Endothelial cell of umbilical vein (primary cell): ENCODE data around the gene C1orf226. TPM values are rescaled to one million over a fixed set of nuclear protein-coding genes. Genes with fewer than 3 reads are reported as not detected.

ENCODE experiments used
- BruUV-seq: library from RNA; stranded (reverse); fragments of 400-500 nt; replicated peaks from 2 replicates; lab custom pipeline; 2021; lab: Mats Ljungman, UMichigan
- CTCF ChIA-PET: fragments of 300-600, 350-600 bp; sonication (Branson Sonifier 250); formaldehyde crosslinking; loops from one replicate; lab custom pipeline; 2021; ENCODE audit warnings: antibody characterized with exemption, inconsistent platforms; lab: Charles Lee
- POLR2A ChIA-PET: fragments of 300-600, 350-600 bp; sonication (Branson Sonifier 250); formaldehyde crosslinking; loops from one replicate; lab custom pipeline; 2021; ENCODE audit warnings: antibody characterized with exemption, inconsistent platforms; lab: Charles Lee
- DNase-seq: peaks from one replicate; pipeline ENCODE4 v3.0.0-alpha.2; 2011; ENCODE audit warnings: low read depth, low spot score
- FAIRE-seq: peaks from 2 replicates; lab custom pipeline; 2011; peaks lifted over from hg19 to GRCh38; lab: Jason Lieb, UNC
- H2AFZ ChIP-seq: 2 replicates; pipeline ENCODE4 v1.6.0; 2012; ENCODE audit warnings: low read depth, low read length, control low read depth, inconsistent platforms
- H3K27ac ChIP-seq: 2 replicates; pipeline ENCODE4 v1.5.1; 2011; ENCODE audit warnings: low read depth, mild to moderate bottlenecking, control low read depth, low read length, moderate library complexity; ENCODE audit not compliant: insufficient read depth
- H3K27me3 ChIP-seq, 2 experiments: 2 replicates each; pipeline versions ENCODE4 v1.6.0 to v1.6.1; 2011; ENCODE audit warnings: low read length in 2 of 2, mixed read lengths in 1 of 2; ENCODE audit not compliant: control insufficient read depth in 2 of 2, insufficient read depth in 2 of 2
- H3K36me3 ChIP-seq, 2 experiments: 2 replicates in 1 of 2; 3 replicates in 1 of 2; pipeline ENCODE4 v1.5.1; 2011; ENCODE audit warnings: low read length in 2 of 2, mild to moderate bottlenecking in 1 of 2, moderate library complexity in 1 of 2; ENCODE audit not compliant: control insufficient read depth in 2 of 2, insufficient read depth in 2 of 2; ENCODE audit errors: extremely low read depth in 1 of 2
- H3K4me1 ChIP-seq: 3 replicates; pipeline ENCODE4 v1.5.1; 2011; ENCODE audit warnings: mild to moderate bottlenecking, low read length; ENCODE audit not compliant: control insufficient read depth, insufficient read depth; ENCODE audit errors: extremely low read depth
- H3K4me2 ChIP-seq: 2 replicates; pipeline ENCODE4 v1.6.1; 2011; ENCODE audit warnings: low read length, control low read depth, mixed read lengths; ENCODE audit not compliant: insufficient read depth
- H3K4me3 ChIP-seq, 3 experiments: fragments of 200-600 bp in 1 of 3; sonication (generic), shearing (Covaris generic) in 1 of 3; replicated peaks in 1 of 3; 2 replicates each; pipeline ENCODE4 v1.5.1; 2011 to 2016; ENCODE audit warnings: control low read depth in 3 of 3, low read length in 3 of 3, mild to moderate bottlenecking in 2 of 3, inconsistent platforms in 1 of 3, low read depth in 1 of 3, moderate library complexity in 1 of 3; ENCODE audit not compliant: insufficient read depth in 1 of 3
- H3K79me2 ChIP-seq: 2 replicates; pipeline ENCODE4 v1.6.0; 2012; ENCODE audit warnings: low read length, inconsistent platforms; ENCODE audit not compliant: control insufficient read depth, insufficient read depth
- H3K9ac ChIP-seq: replicated peaks from 2 replicates; pipeline ENCODE3; 2011; ENCODE audit warnings: low read length, control low read depth; ENCODE audit not compliant: insufficient read depth; ENCODE audit errors: extremely low read depth
- H3K9me1 ChIP-seq: replicated peaks from 3 replicates; pipeline ENCODE4 v1.6.0; 2011; ENCODE audit warnings: mild to moderate bottlenecking, low read length; ENCODE audit not compliant: control insufficient read depth, insufficient read depth; ENCODE audit errors: extremely low read depth
- H3K9me3 ChIP-seq: replicated peaks from 2 replicates; pipeline ENCODE4 v1.5.1; 2012; ENCODE audit warnings: low read length, inconsistent platforms; ENCODE audit not compliant: control insufficient read depth, insufficient read depth
- H4K20me1 ChIP-seq: replicated peaks from 2 replicates; pipeline ENCODE3; 2011; ENCODE audit warnings: mild to moderate bottlenecking, low read length; ENCODE audit not compliant: control insufficient read depth, insufficient read depth; ENCODE audit errors: extremely low read depth
- CTCF ChIP-seq, 2 donors: IDR thresholded peaks; 1 replicate in 1 of 2; 2 replicates in 1 of 2; pipeline ENCODE4 v1.5.1; 2011; ENCODE audit warnings: low read length in 2 of 2, mild to moderate bottlenecking in 2 of 2, moderate library complexity in 2 of 2, control low read depth in 1 of 2, inconsistent platforms in 1 of 2, low read depth in 1 of 2; ENCODE audit not compliant: insufficient read depth in 1 of 2; ENCODE audit errors: extremely low read depth in 1 of 2
- EZH2 ChIP-seq: IDR thresholded peaks from 2 replicates; pipeline ENCODE4 v1.6.1; 2012; ENCODE audit warnings: borderline replicate concordance, low read depth, mild to moderate bottlenecking, moderate library complexity, low read length, inconsistent platforms; ENCODE audit not compliant: severe bottlenecking
- FOS ChIP-seq: IDR thresholded peaks from 2 replicates; pipeline ENCODE4 v1.6.1; 2011; ENCODE audit warnings: mild to moderate bottlenecking, low read length, moderate library complexity, borderline replicate concordance; ENCODE audit not compliant: insufficient read depth
- GATA2 ChIP-seq: IDR thresholded peaks from 2 replicates; pipeline ENCODE4 v1.7.0; 2011; ENCODE audit warnings: low read depth, mild to moderate bottlenecking, moderate library complexity, mixed read lengths, low read length; ENCODE audit not compliant: insufficient read length, insufficient read depth
- JUN ChIP-seq: IDR thresholded peaks from 2 replicates; pipeline ENCODE4 v1.6.1; 2011; ENCODE audit warnings: borderline replicate concordance, low read depth; ENCODE audit not compliant: insufficient read length, insufficient read depth
- MAX ChIP-seq: IDR thresholded peaks from 2 replicates; pipeline ENCODE4 v1.6.1; 2011; ENCODE audit not compliant: insufficient read depth, insufficient read length
- MYC ChIP-seq: IDR thresholded peaks from one replicate; pipeline ENCODE4 v1.6.1; 2011; ENCODE audit warnings: mild to moderate bottlenecking, low read depth, low read length
- POLR2A ChIP-seq: IDR thresholded peaks from 2 replicates; pipeline ENCODE4 v1.6.1; 2012; ENCODE audit warnings: low read depth, mild to moderate bottlenecking, control low read depth, low read length
- POLR2AphosphoS5 ChIP-seq: IDR thresholded peaks from 2 replicates; pipeline ENCODE4 v1.6.1; 2012; ENCODE audit warnings: low read depth, mild to moderate bottlenecking, control low read depth, low read length, moderate library complexity; ENCODE audit not compliant: insufficient read depth
- dilution Hi-C: fragments of 300-500 bp; cut with MboI; formaldehyde crosslinking; loops from one replicate; pipeline ENCODE4 v1.15.0; 2019; ENCODE audit warnings: low sequenced_read_pairs; ENCODE audit not compliant: extremely low pct_ligation_motif_present
- intact Hi-C: fragments of 100-400 bp; cut with micrococcal nuclease; formaldehyde crosslinking; loops from one replicate; pipeline ENCODE4 v1.10.0; 2022
- polyA plus RNA-seq, 4 experiments: library from polyadenylated mRNA; depleted of rRNA in 3 of 4; stranded (reverse) in 3 of 4; unstranded in 1 of 4; fragments of >200 nt; gene quantifications; 2 replicates each; pipeline versions ENCODE4 v1.2.1 to v1.2.3, GENCODE V29; 2011 to 2012; ENCODE audit warnings: missing spikeins in 1 of 4
- total RNA-seq: library from RNA; stranded (reverse); gene quantifications from 2 replicates; pipeline ENCODE4 v1.2.3, GENCODE V29; 2021

Gene C1orf226
- total and polyA plus RNA-seq, 2 donors (not counting 3 experiments of a cell fraction or from before 2014, with no cell fraction given), result 2.5 to 4.2 TPM

- ChIA-PET POLR2A (no interaction called here), CTCF (interaction anchor here (1.5 kb wide), 1 partner anchor 9 kb away, joined by 4 read pairs; no protein-coding TSS in a partner anchor)
- Histone ChIP-seq H3K4me2 (no peak overlapping the region), H3K4me3 (no peak overlapping the region), H2AFZ (no peak overlapping the region), H3K36me3 (no peaks in the 10 kb centered on the region), H3K9me3 (no peaks in the 10 kb centered on the region), H3K9me1 (no peaks in the 10 kb centered on the region), H4K20me1 (no peaks in the 10 kb centered on the region), H3K79me2 (no peaks in the 10 kb centered on the region), H3K4me1 (peaks cover 8% of the 10 kb centered on the region), H3K27me3 (no peaks in the 10 kb centered on the region), H3K9ac (no peak overlapping the region), H3K27ac (no peak overlapping the region)
- BruUV-seq, result no TSS peak
- TF ChIP-seq POLR2AphosphoS5, result no peak
- TF ChIP-seq CTCF (IDR thresholded peaks at IDR 0.05; ENCODE audit: extremely low read depth in 1 of 2, insufficient read depth in 1 of 2, low read depth in 1 of 2, low read length in 2 of 2), result no peak
- TF ChIP-seq MYC, result no peak
- TF ChIP-seq JUN, result no peak
- TF ChIP-seq POLR2A, result no peak
- TF ChIP-seq FOS, result no peak
- TF ChIP-seq EZH2, result no peak
- no peak for TF ChIP-seq MAX
- no peak for TF ChIP-seq GATA2
- intact Hi-C loops (no loop called here), dilution Hi-C loops (no loop called here)
- DNase-seq (no peak), FAIRE-seq (no peak)
These were observed 26.0 kb downstream of the C1orf226 start for GRCh38 chr1:162407539-162407938.
